NCI-H2196 treated with DMSO at 0.1 percent for 48 hours (cell line): Measurements from ENCODE around the gene HASPIN.
"Not testable (repeated sequence)": the region's sequence is repeated elsewhere in the genome, so short reads cannot be mapped to it uniquely, and the experiment has no call there.

Source experiments
- DNase-seq: peaks from one replicate; lab custom pipeline; 2025; ENCODE audit not compliant: unreplicated experiment; lab: John Stamatoyannopoulos, UW

Gene HASPIN

DNA sequence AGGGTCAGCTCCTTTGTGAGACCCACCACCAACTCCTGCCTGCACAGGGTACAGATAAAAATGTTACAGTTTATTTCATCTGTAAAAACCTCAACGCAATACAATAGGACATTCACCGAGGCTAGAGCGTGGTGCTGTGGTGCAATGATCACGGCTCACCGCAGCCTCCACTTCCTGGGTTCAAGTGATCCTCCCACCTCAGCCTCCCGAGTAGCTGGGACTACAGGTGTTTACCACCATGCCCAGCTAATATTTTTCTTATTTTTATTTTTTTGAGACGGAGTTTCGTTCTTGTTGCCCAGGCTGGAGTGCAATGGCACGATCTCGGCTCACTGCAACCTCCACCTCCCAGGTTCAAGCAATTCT, 11.2 kb downstream of the HASPIN start:
- not testable (repeated sequence) for DNase-seq

DNA sequence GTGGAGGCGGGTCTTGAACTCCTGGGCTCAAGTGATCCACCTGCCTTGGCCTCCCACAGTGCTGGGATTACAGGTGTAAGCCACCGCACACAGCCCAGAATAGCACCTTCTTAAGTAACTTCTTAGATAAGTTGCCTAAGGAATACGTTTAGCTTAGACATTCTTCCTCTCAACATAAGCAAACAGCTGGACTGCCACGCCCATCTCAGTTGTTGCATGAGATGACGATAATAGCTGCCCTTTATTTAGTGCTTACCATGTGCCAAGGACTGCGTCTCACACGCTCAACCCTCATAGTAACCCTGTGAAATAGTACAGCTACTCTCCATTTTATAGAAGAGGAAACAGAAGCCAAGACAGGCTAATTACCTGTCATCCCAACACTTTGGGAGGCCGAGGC, 11.8 kb downstream of the HASPIN start:
- no peak for DNase-seq

DNA sequence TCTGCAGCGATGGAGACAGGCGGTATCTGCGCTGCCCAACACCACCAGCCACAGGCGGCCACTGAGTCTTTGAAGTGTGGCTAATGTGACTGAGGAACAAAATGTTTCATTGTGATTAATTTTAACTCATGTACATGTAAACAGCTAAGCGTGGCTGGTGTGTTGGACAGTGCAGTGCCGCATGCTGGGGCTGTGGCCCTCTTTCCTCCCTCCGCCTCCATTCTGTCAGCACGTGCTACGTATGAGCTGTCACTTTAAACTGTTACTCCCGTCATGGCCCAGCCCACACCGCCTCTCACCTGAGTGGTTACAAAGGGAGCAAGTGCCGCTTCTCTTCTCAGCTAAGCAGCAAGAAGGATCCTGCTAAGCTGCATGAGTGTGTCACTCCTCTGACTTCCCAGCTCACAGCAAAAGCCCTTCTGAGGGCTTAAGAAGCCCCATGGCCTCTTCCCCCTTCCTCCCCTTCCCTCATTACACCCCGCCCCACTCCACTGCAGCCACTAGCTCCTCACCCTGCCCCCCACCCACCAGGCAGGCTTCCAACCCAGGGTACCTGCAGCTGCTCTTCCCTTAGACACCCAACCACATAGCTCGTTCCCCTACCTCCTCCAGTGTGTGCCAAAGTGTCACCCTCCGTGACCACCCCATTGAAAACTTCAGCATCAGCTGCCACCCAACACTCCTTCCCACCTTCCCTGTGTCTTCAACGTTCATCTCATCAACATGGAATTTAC, 15.0 kb downstream of the HASPIN start:
- DNase-seq, result no peak

DNA sequence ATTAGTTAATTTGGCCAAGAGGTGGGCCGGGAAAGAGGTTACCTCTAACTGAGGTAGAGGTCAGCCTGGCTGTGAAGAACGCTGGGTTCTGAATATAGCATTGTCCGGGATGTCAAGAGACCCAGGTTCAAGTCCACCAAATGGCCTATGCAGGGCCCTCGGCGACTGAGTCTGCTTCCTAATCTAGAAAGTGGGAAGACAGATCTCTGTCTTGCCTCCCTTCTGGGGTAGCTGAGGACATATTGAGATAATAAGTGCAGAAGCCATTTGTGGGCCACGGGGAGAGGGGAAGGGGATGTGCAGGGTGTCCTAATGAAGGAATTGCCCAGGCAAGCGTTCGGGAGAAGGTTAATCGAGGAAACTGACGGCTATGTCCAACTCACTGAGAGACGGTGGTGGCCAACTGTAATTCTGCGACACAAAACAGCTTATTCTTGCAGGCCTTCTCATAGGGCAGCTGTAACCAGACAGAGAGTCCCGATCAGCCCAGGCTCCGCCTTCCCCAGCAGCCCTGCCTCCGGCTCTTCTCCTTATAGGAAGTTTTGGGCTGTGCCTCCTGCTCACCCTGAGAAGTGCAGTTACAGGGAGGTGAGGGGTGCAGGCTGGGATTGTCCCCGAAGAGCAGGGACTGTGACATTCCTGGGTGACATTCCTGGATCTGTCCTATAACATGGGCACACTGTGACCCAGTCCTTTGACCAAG, 15.9 kb downstream of the HASPIN start:
- no peak for DNase-seq

DNA sequence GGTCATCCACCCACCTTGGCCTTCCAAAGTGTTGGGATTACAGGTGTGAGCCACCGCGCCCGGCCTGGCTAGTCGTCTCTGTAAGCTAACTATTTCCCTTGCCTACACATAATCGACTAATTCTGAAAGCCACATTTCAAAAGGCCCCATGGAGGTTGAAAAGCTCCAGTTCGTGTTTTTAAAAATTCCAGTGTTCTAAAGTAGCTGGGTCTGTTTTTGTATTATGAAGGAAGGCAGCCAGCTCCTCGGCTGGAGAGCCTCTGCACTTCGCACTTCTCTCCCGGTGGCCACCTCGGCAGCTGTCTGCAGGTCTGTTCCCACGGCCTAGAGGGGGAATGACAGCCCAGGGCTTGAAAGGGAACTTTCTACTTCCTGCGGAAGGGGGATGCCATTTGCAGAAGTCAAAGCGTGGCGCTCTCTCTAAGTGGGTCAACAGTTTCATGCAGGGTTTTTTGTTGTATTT, 16.9 kb downstream of the HASPIN start:
- DNase-seq, result no peak

DNA sequence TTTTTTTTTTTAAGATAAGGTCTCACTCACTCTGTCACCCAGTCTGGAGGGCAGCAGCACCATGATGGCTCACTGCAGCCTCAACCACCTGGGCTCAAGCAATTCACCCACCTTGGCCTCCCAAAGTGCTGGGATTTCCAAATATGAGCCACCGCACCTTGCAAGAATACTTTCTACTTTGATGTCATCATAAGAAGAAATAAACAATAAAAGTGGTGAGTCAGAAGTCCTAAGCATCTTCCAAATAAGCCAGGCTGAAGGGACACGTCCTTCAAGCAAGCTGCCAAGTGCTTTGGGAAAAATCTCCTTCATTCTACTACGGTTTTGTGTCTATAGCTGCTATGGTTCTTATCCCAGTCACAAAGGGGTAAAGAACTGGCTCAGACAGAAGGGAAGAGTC, 20.3 kb downstream of the HASPIN start:
- no peak for DNase-seq

DNA sequence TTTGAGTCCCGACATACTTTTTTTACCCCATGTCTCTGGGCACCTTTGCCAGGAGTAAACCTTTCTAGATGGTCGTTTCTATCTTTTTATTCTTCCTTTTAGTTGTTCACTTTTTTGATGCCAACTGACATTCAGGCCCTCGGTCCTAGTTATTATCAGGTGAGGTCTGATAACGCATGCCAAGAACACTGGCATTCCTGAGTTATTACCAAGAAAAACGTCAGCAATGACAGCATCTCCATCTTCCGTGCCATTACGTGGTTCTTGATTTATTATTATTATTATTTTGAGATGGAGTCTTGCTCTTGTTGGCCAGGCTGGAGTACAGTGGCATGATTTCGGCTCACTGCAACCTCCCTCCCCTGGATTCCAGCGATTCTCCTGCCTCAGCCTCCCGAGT, 21.4 kb downstream of the HASPIN start:
- no peak for DNase-seq

DNA sequence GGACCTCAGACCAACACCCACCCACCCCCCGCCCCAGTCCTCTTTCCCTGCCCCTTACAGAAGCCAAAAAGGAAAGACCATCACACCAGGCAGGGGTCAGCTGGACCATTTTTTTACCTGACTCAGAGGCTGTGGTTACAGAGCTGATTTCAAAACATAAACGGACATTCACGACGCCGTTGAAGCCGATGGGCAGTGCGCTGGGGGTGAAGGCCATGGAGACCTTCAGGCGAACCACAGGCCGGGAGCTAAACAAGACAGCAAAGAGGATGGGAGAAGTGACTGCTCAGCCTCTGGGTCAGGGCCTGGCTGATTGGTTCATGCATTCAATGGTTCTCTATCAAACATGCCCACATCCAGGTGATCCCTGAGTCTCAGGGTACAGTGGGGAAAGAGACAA, 24.1 kb downstream of the HASPIN start:
- DNase-seq, result no peak

DNA sequence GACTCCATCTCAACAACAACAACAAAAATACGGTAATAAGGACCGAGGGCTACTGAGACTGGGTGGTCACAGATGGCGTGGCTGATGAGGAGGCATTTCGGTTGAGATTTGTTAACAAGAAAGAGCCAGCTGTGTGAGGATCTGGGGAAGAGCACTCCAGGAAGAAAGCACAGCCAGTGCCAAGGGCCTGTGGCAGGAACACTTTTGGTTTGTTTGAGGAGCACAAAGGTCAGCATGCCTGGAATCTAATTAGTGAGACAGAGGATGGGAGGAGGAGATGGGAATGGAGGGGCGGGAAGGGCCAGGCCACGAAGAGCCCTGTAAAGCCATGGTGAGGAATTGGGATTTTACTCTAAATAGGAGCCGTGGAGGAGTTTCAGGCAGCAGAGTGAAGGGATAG, 24.9 kb downstream of the HASPIN start:
- DNase-seq, result no peak

DNA sequence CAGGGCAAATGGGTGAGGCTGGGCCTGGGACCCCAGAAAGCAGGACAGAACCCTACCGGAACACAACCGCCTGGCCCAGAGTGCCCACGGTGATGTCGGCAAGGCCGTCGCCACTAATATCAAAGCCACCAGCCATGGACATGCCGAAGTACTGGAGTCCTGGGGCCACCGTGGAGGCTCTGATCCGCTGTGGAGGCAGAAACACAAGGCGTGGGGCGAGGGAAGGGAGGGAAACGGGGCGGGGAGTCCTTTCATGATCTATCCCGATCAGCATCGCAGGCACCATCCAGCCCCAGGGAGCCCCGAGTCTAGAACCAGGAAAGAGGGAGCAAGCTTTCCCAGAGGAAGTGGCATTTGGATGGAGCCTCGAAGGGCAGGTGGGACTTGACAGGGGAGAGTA, 26.6 kb downstream of the HASPIN start:
- DNase-seq, result no peak

DNA sequence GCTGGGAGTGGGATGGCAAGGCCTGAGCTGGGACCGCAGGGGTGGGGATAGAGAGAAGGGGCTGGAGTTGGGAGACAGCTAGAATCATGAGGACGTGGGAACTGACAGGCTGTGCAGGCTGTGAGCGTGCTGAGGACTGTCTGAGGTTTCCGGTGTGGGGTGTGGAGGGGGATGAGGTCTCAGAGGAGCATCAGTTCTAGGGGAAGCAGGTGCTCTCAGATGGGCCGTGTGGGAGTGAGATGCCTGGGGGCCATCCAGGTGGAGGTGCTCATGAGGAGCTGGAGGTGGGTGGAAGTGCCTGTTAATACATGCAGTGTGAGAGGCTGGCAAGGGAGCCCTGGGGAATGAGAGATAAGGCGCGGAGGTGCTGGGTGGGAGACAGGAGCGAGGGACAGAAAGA, 27.2 kb downstream of the HASPIN start:
- DNase-seq, result no peak

DNA sequence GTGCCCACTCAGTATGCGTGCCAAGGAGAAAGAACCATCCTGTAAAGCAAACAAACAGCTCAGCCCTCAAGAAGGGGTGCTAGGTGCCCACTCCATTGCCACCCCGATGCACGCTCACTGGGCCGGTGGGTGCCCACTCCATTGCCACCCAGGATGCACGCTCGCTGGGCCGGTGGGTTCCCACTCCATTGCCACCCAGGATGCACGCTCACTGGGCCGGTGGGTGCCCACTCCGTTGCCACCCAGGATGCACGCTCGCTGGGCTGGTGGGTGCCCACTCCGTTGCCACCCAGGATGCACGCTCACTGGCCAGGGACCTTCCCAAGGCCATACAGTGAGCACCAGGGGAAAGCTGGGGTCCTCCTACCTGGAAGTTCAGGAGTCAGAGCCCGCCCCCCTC, 28.1 kb downstream of the HASPIN start:
- no peak for DNase-seq

DNA sequence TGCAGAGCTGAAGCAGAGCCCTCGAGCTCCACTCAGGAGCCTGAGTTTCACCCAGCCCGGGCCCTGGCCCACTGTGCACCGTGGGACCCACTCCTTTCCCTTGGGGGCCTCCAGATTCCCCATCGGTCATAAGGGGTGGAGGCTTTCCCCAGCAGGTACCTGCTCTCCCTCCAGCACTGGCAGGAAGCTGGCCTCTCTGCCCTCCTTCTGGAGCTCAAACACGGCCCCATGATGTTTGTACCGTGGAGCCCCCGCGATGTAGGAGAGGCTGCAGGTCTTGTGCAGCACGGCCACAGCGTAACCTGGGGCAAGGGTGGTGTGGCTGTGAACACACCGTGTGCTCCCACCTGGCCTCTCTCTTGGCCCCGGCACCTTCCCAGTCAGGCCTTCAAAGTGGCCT, 29.9 kb downstream of the HASPIN start:
- DNase-seq, result no peak

DNA sequence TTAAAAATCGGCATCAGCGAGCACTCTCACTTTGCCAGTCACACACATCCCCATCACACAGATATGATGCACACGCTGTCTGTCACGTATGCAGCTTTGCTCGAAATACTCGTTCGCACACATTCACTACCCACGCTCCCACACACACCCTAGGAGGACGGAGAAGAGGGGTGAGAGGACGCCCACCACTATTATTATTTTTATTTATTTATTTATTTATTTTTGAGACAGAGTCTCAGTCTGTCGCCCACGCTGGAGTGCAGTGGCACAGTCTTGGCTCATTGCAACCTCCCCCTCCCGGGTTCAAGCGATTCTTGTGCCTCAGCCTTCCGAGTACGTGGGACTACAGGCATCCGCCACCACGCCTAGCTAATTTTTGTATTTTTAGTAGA, 30.4 kb downstream of the HASPIN start:
- DNase-seq, result no peak

DNA sequence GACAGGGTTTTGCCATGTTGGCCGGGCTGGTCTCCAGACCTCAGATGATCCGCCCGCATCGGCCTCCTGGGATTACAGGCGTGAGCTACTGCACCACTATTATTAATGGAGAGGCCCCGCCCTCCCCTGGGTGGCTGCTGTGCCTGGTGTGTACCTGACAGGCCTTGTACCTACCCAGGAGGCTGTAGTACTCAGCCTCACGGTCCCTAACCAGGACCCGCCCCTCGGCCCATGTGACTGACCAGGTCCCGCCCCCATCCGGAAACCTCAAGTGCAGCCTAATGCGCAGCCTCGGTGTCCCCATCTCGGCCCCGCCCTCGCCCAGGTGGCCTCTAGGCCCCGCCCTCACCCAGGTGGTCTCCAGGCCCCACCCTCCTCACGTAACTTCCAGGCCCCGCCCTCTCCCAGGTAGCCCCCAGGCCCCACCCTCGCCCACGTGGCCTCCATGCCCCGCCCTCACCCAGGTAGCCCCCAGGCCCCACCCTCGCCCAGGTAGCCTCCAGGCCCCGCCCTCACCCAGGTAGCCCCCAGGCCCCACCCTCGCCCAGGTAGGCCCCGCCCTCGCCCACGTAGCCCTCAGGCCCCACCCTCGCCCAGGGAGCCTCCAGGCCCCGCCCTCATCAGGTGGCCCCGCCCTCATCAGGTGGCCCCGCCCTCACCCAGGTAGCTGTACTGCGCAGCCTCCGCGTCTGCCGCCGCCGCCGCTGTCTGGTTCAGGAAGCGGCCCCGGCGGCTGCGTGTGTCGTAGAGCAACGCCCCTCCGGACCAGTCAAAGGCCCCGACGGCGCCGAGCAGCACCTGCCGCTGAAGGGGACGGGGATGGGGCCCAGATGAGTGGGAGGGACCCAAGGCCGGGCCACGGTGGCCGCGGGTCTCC, 31.0 kb downstream of the HASPIN start:
- DNase-seq, result peak; percentile 77

DNA sequence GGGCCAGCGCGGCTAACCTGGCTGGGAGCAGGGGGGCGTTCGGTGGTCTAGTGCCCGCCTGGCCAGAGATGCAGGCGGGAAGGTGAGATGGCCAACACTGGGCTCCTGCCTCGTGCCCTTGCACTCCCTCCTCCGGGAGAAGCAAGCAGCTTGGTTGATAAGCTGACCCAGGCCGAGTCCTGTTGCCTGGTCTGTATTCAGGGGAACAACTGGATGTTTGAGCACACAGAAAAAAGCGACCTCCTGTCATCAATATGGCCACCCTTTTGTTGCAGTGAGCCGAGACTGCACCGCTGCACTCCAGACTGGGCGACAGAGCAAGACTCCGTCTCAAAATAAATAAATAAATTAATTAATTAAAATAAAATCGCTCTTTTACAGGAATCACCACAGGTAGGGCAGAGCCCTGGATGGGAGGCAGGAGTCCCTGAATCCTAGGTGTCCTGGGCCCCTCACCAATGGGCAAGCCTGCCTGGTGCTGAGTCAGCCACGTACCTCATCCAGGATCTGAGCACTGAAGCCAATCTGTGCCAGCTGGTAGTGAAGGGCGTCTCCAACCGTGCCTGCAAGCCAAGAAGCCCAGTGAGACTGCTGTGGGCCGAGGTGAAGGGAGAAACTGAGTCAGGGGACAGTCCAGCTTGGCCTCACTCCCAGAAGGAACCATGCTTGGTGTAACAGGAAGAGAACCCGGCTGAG, 31.8 kb downstream of the HASPIN start:
- DNase-seq, result no peak

DNA sequence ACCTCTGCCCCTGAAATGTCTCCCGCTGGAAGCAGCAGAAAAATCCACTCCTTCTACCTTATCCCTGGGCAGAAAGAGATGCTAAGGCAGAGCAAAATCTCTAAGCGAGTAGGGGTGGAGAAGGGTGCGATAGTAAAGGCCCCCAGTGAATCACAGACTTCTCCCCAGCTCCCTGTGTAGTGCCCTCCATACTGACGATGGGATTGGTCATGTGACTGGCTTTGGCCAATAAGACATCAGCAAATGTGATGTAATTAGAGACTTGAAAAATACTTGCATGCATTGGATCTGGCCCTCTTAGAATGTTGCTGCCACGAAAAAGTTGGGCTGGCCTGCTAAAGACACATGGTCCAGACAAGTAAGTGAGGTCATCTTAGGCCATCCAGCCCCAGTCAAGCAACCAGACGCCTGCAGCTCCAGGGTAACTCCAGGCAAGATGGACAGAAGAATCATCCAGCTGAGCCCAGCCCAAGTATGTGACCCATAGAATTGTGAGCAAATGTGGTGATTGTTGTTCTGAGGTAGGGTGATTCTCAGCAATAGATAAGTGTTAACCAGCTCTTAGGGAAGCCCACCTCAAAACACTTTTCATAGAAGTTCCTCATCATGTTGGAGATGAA, 36.0 kb downstream of the HASPIN start:
- no peak for DNase-seq

DNA sequence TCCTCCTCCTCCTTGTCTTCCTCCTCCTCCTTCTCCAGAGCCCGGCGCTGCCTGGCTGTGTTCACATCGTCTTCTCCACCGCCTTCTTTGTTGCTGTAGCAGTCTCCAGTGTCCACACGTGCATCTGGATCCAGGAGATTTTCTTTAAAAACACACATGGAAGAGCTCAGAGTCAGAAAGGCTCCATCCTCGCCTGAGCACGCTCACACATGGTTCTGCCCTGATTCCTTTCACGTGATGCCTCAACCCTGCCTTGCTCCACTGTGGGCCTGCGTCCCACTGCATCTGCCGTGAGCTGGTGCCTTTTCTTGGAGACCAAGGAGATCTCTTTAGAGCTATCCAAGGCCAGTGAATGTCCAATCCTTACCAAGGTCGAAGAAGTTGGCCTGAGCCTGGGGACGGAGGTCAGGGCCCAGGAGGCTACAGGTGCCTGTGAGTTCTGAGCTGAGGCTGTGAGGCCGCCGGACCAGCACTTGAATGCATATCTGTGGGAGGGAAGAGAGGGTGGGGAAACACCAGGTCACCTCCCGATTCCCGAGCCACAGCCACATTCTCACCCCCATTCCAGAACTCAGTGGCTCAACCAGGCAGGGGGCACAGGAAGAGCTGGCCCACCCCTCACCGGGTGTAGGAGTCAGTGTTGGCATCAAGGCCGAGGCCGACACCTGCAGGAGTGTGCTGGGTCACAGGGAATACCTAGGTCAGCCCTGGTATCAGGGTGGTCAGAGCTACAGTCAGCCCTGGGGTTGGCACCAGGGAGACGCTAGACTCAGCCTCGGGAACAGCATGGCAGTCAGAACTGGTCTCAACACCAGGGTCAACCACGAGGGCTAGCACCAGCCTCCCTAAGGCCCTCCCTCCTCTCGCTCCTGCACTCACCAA, 37.6 kb downstream of the HASPIN start:
- no peak for DNase-seq

DNA sequence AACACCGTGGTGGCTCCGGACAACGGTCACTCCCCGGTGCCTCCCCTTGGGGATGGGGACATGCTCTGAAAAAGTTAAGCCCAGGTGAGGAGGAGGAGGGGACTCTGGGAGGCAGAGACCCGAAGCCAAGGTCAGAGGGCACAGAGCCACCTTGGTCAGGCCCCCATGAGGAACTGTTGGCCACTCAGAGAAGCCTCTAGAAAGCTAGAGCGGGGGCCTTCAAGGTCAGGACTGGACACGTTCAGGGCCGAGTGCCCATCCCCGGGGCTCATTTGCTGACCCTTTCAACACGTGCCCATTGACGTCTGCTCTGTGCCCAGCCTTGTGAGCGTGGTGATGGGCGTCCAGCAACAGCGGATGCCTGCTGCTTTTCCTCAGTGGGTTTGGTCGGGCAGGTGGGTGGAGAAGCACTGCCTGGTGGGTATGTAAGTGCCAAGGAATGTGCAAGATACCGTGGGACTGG, 38.2 kb downstream of the HASPIN start:
- no peak for DNase-seq
